Gastroesophageal sphincter (tissue), 4 donors: Measurements from ENCODE around the gene ATP10A. TPM values are rescaled to one million over a fixed set of nuclear protein-coding genes. Genes with fewer than 3 reads are reported as not detected.

ENCODE experiments used
- ATAC-seq: fragments of 150-250 bp; one replicate; pipeline ENCODE4 v1.9.1; 2016; ENCODE audit warnings: mild to moderate bottlenecking, moderate library complexity
- H3K27ac ChIP-seq, 4 donors: fragments of 200-600 bp; sonication (generic) in 3 of 4; 1 replicate in 3 of 4; 2 replicates in 1 of 4; pipeline ENCODE4 v1.5.1; 2016 to 2019
- H3K27me3 ChIP-seq: fragments of 200-600 bp; sonication (generic); one replicate; pipeline ENCODE4 v1.5.1; 2019
- H3K36me3 ChIP-seq, 2 donors: fragments of 200-600 bp; sonication (generic); one replicate each; pipeline ENCODE4 v1.5.1; 2019; ENCODE audit warnings: control low read depth in 1 of 2
- H3K4me1 ChIP-seq, 3 donors: fragments of 200-600 bp; sonication (generic); 1 replicate in 2 of 3; 2 replicates in 1 of 3; pipeline ENCODE4 v1.5.1; 2016 to 2019; ENCODE audit warnings: control low read depth in 2 of 3
- H3K4me3 ChIP-seq, 2 donors: fragments of 200-600 bp; sonication (generic); one replicate each; pipeline ENCODE4 v1.5.1; 2019; ENCODE audit warnings: mild to moderate bottlenecking in 1 of 2, moderate library complexity in 1 of 2
- H3K9me3 ChIP-seq, 3 donors: fragments of 200-600 bp; sonication (generic); one replicate each; pipeline ENCODE4 v1.5.1; 2017 to 2019; ENCODE audit warnings: control low read depth in 2 of 3
- CTCF ChIP-seq, 4 experiments: fragments of 200-600 bp in 2 of 4; fragments of 450-650 bp in 2 of 4; sonication (generic) in 1 of 4; IDR thresholded peaks; one replicate each; pipeline ENCODE4 v1.5.1; 2017 to 2019; ENCODE audit warnings: antibody characterized with exemption in 4 of 4, mild to moderate bottlenecking in 2 of 4, moderate library complexity in 2 of 4
- EP300 ChIP-seq: sonication (generic); formaldehyde crosslinking; IDR thresholded peaks from one replicate; pipeline ENCODE4 v1.6.1; 2017; ENCODE audit warnings: antibody characterized with exemption, mild to moderate bottlenecking
- POLR2A ChIP-seq, 2 donors: fragments of 450-650 bp; IDR thresholded peaks; one replicate each; pipeline ENCODE4 v1.6.1; 2017; ENCODE audit warnings: antibody characterized with exemption in 2 of 2, mild to moderate bottlenecking in 2 of 2, moderate library complexity in 1 of 2
- POLR2AphosphoS5 ChIP-seq: sonication (generic); formaldehyde crosslinking; IDR thresholded peaks from one replicate; pipeline ENCODE4 v1.6.1; 2017; ENCODE audit warnings: antibody characterized with exemption
- WGBS, 2 donors: methylation state at CpG; one replicate each; pipeline ENCODE4 v1.1.5; 2018; ENCODE audit warnings: low coverage in 1 of 2; 5-methylcytosine and 5-hydroxymethylcytosine counted together
- total RNA-seq, 4 donors: library from RNA; depleted of rRNA; stranded (reverse); fragments of >200 nt; gene quantifications; one replicate each; pipeline ENCODE4 v1.1.0, GENCODE V29; 2016

The ATP10A gene
- total RNA-seq, 4 donors from 2014 or later = 22.9 to 41.8 (median 24.6) TPM

- ATAC-seq = no peak
- no peaks in the 10 kb centered on the region for H3K27me3 ChIP-seq
- 88% methylated on average over 4 of the region's 13 CpGs; no CpG with 5 or more reads in 1 of the 2 donors for WGBS, 2 donors
- H3K36me3 ChIP-seq = no peaks in the 10 kb centered on the region
- H3K4me1 ChIP-seq = peaks cover 0 to 53% (median 0%) of the 10 kb centered on the region in 3 donors
- no peak for TF ChIP-seq EP300
- no peak for TF ChIP-seq POLR2A (IDR thresholded peaks at IDR 0.05)
- TF ChIP-seq CTCF (IDR thresholded peaks at IDR 0.05) = no peak
- TF ChIP-seq POLR2AphosphoS5 = no peak
- H3K4me3 ChIP-seq = no peak overlapping the region
- peak overlapping the region in 2 of 4 donors; percentile 20 to 28 for H3K27ac ChIP-seq
- no peaks in the 10 kb centered on the region for H3K9me3 ChIP-seq
Measured at GRCh38 chr15:25810631-25811091, 52.5 kb downstream of the ATP10A start.

- no peak for ATAC-seq
- Histone ChIP-seq H3K4me3 (no peak overlapping the region), H3K27me3 (no peaks in the 10 kb centered on the region), H3K36me3 (no peaks in the 10 kb centered on the region), H3K9me3 (no peaks in the 10 kb centered on the region), H3K4me1 (peaks cover 0 to 57% (median 0%) of the 10 kb centered on the region in 3 donors), H3K27ac (peak overlapping the region in 1 of 4 donors; percentile 20)
- WGBS, 2 donors = 88 to 100% methylated on average over 2 to 3 of the region's 8 CpGs
- TF ChIP-seq EP300 (no peak), POLR2A (IDR thresholded peaks at IDR 0.05) (no peak), POLR2AphosphoS5 (no peak), CTCF (IDR thresholded peaks at IDR 0.05) (no peak)
Measured at GRCh38 chr15:25810154-25810553, 53.0 kb downstream of the ATP10A start.

- no peak for ATAC-seq
- Histone ChIP-seq H3K27ac (no peak overlapping the region), H3K36me3 (no peaks in the 10 kb centered on the region), H3K9me3 (no peaks in the 10 kb centered on the region), H3K4me1 (peaks cover 0 to 38% (median 0%) of the 10 kb centered on the region in 3 donors), H3K4me3 (no peak overlapping the region), H3K27me3 (no peaks in the 10 kb centered on the region)
- WGBS, 2 donors = 0 to 80% methylated on average over 1 to 3 of the region's 6 CpGs
- TF ChIP-seq POLR2A (IDR thresholded peaks at IDR 0.05) (no peak), EP300 (no peak)
Measured at GRCh38 chr15:25807063-25807462, 56.1 kb downstream of the ATP10A start.

- Histone ChIP-seq H3K9me3 (no peaks in the 10 kb centered on the region), H3K4me1 (peaks cover 0 to 35% (median 0%) of the 10 kb centered on the region in 3 donors), H3K27ac (no peak overlapping the region), H3K4me3 (no peak overlapping the region), H3K36me3 (peaks cover 0 to 6% of the 10 kb centered on the region in 2 donors), H3K27me3 (no peaks in the 10 kb centered on the region)
- no peak for TF ChIP-seq POLR2A (IDR thresholded peaks at IDR 0.05)
- WGBS, 2 donors = 87 to 89% methylated on average over 5 to 11 of the region's 12 CpGs
- no peak for ATAC-seq
Measured at GRCh38 chr15:25805031-25805430, 58.1 kb downstream of the ATP10A start.

GRCh38 chr15:25804451-25804850 lies 58.7 kb downstream of the ATP10A start:
- H3K9me3 ChIP-seq = no peaks in the 10 kb centered on the region
- no peak overlapping the region for H3K27ac ChIP-seq
- no peak for ATAC-seq
- no peak overlapping the region for H3K4me3 ChIP-seq
- TF ChIP-seq POLR2A (IDR thresholded peaks at IDR 0.05) (no peak), EP300 (no peak), CTCF (IDR thresholded peaks at IDR 0.05) (no peak), POLR2AphosphoS5 (no peak)
- no peaks in the 10 kb centered on the region for H3K27me3 ChIP-seq
- WGBS, 2 donors = 64 to 87% methylated on average over 5 to 7 of the region's 7 CpGs
- H3K36me3 ChIP-seq = peaks cover 0 to 6% of the 10 kb centered on the region in 2 donors
- peaks cover 0 to 37% (median 0%) of the 10 kb centered on the region in 3 donors for H3K4me1 ChIP-seq

GRCh38 chr15:25803541-25803940 lies 59.6 kb downstream of the ATP10A start:
- Histone ChIP-seq H3K4me3 (no peak overlapping the region), H3K27ac (no peak overlapping the region), H3K27me3 (no peaks in the 10 kb centered on the region), H3K36me3 (peaks cover 0 to 6% of the 10 kb centered on the region in 2 donors), H3K9me3 (no peaks in the 10 kb centered on the region), H3K4me1 (peaks cover 0 to 46% (median 2%) of the 10 kb centered on the region in 3 donors)
- no peak for TF ChIP-seq EP300
- no peak for TF ChIP-seq POLR2AphosphoS5
- no peak for TF ChIP-seq CTCF (IDR thresholded peaks at IDR 0.05)
- no peak for TF ChIP-seq POLR2A (IDR thresholded peaks at IDR 0.05)
- WGBS, 2 donors = 78 to 80% methylated on average over 1 to 3 of the region's 10 CpGs
- ATAC-seq = no peak
